Astrocyte (in vitro differentiated cells and primary cell): ENCODE results near the gene ITGA3.

Experiments used
- CTCF ChIP-seq: IDR thresholded peaks from 2 replicates; pipeline ENCODE4 v1.5.1; 2011; ENCODE audit warnings: low read depth, mild to moderate bottlenecking, inconsistent platforms, low read length, moderate library complexity; ENCODE audit not compliant: insufficient read depth
- EZH2 ChIP-seq: IDR thresholded peaks from 2 replicates; pipeline ENCODE4 v1.6.1; 2012; ENCODE audit warnings: mild to moderate bottlenecking, low read length, inconsistent platforms; ENCODE audit not compliant: insufficient read depth

GRCh38 chr17:50133769-50134099, 77.8 kb downstream of the ITGA3 start:
- no peak for TF ChIP-seq CTCF
- TF ChIP-seq EZH2: no peak
